ENCODE data around the gene KRT76.
"Not testable (repeated sequence)": the region's sequence is repeated elsewhere in the genome, so short reads cannot be mapped to it uniquely, and the experiment has no call there.

The KRT76 gene

DNA sequence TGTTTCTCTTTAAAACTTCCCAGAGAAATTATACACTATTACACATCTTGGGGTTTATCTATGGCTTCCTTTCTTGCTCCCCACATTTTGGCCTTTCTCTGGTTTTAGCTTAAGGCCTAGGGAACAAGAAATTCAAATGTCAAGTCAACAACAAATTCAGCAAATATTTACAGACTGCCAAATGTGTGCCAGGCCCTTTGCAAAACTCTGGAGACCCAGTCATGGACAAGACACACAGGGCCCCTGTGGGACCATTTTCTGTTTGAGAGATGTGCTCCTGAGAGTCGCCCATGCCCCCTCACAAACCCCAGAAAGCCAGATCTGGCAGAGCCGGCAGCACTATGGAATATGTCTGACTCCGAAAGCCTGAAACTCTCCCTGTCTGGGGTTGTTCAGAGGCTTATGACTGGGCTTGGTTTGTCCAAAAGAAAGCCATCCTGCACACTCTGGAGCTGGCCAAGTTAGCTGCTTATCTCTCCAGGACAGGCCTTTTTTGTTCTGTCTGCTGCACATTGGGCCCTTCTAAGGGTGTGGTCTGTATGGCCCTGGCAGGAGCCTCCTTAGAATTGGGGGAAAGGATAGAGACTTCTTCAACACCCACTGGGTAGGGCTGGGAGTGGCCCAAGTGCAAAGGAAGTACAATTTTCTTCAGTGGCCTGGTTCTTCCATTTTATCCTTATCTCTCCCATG, 19.8 kb upstream of the KRT76 start:
- DNase-seq: no peak

DNA sequence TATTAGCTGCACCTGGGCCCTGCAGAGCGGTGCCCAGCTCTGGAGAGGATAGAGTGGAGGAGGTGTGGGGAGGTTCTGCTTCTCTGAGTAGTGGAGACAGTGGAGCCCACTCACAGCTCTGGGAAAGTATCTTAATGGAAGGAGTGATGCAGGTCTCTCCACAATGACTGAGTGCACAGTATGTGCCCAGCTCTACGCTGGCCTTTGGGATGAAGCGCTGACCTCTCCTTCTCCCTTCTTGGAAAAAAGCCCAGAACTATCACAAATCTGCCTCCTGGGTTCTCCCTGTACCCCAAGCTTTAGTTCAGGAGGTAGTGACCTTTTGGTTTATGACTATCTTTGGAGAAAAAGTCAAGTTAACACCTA, 19.3 kb upstream of the KRT76 start:
- DNase-seq: no peak

DNA sequence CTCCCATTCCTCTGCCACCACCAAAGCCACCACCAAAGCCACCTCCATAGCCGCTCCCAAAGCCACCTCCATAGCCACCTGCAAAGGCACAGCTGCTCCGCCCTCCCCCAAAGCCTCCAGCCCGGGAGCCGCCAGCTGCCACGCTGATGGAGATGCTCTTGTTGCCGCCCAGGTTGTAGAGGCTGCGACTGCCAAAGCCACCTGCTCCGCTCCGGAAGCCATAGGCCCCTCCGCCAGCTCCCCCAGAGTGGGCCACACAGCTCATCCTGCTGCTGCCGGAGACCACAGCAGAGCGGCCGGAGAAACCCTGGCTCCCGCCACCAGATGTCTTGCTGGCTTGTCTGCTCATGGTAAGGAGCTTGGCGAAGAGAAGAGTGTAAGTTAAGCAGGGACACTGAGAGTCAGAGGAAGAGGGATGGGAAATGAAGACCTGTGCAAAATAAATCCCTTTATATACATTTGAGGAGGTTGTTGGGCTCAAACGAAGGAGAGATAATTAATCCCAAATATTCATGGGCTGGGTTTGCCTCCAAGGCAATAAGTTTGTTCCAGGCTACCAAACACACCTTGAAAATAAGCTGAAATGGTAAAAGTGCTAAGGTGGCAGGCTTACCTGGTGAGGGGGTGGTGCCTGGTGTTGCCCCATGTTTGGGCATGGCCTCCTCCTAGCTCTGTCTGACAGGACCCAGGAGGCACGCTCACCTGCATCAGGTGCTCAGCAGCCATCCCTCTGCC, 18.7 kb upstream of the KRT76 start, which contains the start of gene KRT3:
Gene KRT3, minus strand, starts transcription at position 424 of the 735 bp plus-strand sequence. Its CDS starts 75 bp downstream, at position 349.
- no peak for DNase-seq

DNA sequence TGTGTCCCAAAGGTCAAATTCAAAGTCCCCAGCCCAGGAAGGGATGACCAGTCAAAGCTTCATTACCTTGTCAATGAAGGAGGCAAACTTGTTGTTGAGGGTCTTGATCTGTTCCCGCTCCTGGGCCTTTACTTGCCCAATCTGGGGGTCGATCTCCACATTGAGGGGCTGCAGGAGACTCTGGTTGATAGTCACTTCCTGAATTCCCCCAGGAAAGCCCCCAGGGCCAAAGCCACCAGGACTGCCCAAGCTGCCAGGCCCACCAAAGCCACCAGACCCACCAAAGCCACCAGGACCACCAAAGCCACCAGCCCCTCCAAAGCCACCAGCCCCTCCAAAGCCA, 18.2 kb upstream of the KRT76 start:
- DNase-seq: not testable (repeated sequence)

DNA sequence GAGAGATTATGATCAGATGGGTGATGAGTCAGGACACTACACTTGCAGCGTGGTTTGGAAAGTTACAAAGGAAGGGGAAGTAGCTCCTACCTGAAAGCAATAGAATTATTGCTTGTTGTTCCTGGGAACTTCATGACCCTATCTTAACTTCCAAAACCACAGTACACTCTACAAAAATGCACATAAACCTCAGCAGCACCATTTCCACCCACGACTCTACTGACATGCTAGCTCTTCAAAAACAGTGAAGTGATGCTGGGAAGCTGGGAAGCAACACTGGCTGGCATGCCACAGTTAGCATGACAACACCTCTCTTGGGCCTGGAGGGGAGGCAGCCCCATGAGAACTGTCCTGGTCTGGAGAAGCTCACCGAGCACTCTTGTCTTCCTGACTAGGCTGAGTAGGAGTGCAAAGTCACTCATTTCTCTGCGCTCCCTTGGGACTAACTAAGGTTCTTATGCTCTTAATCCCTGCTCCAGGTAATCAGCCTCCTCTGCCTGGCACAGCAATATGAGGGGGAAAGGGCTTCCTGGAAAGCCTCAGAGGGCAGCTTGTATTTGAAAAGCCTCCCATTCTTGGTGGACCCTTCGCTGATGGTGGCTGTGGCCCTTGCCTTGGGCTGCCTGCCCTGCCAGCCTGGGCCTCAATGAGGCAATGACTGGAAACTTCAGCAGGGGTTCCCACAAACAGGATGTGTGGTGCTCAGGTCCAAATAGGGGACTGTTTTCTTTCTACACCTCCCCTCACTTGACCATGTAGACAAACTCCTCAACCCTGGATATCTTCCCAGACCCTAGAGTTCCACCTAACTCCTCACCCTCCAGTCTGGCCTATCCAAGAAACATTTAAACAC, 17.6 kb upstream of the KRT76 start:
- no peak for DNase-seq

DNA sequence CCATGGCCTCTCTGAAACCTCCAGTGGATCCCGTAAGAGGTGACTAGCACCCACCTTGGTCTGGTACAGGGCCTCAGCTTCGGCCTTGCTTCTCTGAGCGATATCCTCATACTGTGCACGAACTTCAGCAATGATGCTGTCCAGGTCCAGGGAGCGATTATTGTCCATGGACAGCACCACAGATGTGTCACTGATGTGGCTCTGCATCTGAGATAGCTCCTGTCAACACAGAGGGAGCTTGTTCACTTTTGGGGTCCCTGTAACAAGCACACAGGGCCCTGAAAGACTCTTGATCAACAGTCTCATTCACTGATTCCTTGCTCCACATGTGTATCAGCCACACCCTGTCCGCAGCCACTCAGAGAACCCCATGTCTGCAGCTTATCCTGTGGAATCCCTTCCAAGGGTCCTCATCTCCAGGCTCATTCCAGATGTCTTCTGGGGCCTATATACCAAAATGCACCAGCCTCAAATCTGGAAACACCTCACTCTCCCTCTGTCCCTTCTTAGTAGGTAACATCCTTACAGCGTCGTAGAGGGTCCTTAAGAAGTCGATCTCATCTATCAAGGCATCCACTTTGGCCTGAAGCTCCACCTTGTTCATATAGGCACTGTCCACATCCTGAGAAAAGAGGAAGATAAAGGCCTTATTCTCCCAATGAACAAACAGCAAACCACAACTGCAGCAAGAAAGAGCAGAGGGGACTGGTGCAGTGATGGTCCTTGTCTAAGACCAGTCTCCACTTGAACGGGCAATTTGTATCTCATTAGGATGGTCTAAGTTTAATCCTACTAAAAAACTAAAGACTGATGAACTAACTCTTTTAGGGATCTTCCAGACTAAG, 15.3 kb upstream of the KRT76 start:
- no peak for DNase-seq

DNA sequence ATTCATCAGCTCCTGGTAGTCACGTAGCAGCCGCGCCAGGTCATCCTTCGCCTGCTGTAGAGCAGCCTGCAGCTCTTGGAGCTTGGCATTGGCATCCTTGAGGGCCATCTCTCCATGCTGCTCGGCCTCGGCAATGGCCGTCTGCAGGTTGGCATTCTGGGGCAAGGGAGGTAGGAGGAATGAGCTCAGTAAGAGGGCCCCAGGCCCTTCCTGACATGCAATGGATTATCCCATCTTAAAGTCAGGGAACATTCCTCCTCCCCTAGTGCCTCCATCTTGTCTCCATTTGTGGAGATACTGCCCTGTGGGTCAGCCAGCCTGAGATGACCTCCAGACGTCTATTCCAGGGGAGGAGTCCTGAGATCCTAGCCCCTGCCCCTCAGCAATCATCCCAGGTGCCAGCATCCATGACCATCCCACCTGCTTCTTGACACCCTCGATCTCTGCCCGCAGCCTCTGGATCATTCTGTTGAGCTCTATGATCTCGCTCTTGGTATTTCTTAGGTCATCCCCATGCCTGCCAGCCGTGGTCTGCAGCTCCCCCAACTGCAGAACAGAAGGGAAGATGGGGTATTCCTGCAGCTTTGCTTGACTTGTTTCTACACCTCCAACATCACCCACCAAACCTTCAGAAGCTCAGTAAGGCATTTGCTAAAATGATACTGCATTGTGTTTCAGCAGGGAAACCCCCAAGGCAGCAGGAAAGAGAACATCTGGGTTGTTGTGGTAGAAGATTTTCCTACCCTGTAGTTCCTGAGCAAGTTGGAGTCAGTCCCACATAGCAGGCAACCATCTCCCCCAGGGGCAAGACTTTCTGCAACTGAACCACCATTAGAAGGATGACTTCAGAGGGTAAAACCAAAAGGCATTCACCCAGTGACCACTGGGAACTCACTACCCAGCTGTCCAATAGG, 14.4 kb upstream of the KRT76 start:
- DNase-seq: no peak

DNA sequence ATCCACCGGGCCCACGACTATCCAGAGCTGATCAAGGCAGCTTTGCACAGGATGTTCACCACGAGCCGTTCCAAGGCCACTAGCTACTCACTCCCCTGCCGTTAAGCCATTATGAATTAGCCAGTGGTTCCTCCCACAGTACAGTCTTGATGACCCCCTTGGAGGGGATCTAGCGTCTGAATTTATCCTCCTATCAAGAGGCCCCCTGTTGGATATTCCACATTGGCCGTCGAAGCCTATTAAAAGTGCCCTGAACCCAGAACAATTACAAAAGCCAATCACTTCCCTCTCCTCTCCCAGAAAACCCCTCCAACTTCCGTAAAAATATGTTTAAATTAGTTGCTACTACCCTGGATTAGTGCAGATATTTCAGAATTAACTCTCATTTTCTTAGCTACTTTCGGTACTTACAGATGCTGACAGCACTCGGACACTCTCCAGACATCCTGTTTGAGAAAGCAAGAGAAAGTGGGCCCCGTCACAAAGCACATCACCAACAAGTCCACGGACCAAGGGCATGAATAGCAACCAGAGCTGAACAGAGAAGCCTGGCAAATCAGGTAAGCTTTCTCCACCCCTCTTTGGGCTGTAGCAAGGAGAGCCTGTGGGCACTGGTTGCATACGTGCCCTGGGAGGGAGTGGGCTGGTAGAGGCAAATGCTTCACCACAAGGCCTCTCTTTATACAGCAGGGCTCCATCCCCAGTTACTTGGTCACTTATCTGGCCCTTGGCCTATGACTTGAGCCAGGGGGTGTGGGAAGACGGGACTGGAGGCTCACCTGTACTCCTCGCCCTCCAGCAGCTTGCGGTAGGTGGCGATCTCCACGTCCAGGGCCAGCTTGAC, 13.5 kb upstream of the KRT76 start:
- DNase-seq: no peak

DNA sequence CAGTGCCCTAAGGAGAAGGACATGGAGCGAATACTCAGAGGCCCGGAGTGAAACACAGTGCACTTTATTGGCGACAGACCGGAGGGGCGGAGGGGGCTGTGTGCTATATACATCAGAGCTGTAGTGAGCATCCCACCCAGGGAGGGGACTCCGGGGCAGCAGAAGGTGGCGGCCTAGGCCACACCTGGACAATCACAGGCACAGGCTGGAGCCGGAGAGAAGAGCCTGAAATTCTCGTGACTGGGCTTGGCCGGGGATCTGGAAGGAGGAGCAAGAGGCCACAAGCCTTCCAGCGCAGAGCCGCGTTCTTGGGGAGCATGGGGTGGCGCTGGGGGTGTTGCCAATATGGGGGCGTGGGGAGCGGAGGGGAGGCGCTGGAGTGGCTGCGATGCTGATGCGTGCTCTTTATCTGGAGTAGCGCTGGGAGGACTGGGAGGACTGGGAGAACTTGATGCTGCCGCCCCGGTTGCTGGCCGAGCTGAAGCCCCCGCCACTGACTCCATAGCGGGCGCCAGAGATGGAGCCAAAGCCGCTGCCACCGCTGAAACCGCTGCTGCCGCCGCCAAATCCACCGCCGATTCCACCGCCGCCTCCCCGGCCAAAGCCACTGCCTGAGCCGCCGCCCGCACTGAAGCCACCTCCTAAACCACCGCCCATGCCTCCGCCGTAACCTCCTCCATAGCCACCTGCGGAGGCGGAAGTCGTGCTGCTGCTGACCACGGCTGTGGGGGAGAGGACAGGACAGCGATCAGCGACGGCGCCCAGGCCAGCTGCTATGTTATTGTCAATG, 12.7 kb upstream of the KRT76 start:
- DNase-seq: no peak

DNA sequence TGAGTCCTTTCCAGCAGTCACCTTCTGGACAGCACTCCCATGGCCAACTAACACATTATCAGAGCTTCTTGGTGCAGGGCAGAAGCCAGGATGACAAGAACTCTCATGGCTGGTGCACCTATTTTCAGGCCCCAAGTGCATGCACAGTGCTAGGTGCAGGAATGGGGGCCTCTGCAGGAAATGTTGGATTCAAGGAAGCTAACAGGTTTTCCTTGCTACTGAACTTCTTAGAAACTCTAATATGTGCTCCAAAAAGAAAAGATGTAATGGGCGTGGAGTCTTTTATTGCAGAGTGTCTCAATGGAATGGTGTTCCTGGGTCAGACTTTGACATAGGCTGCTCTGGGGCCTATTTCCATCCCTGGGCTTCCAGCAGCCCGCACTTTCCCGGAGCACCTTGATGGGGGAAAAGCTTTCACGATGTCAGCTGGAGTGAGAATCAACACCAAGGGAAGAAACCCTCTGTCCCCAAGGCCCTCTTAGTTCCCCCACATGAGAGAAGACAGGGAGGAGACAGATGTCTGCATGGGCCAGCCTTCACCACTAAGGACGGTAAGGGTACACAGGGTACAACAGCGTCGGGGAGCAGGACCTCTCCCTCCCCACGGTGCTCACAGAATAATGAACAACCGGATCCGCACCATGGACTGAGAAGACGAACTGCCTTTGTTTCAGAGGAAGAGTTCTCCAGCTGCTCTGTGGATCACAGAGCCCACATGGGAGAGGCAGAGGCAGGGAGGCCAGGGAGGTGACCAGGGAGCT, 11.9 kb upstream of the KRT76 start:
- DNase-seq: no peak

DNA sequence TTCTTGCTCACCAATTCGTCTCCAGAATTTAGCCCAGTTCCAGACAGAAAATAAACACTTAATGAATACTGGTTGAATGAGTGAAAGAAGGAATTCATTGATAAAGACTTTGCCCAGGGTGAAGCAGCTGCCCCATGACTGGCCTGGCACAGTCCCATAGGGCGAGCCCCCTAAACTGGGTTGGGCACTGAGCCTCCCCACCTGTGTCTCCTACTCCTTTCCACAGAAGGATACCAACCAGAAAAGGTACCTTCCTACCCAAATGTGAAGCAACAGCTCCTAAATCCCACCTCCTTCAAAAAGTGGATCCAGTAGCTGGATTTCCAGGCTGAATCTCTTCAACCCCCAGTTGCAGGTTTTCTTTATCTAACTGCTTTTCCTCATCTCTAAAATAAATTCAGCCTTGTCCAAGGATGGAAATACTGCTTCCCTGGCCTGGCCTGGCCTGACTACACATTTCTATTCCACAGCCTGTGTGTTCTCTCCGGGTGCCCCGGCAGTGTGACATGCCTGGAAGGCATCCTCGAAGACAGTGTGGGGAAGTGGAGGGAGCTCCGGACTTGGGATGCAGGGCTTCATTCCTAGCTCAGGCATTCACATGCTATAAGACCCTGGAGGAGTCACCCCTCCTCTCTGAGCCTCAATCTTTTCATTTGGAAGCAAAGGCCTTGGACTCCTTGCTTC, 11.2 kb upstream of the KRT76 start:
- no peak for DNase-seq

DNA sequence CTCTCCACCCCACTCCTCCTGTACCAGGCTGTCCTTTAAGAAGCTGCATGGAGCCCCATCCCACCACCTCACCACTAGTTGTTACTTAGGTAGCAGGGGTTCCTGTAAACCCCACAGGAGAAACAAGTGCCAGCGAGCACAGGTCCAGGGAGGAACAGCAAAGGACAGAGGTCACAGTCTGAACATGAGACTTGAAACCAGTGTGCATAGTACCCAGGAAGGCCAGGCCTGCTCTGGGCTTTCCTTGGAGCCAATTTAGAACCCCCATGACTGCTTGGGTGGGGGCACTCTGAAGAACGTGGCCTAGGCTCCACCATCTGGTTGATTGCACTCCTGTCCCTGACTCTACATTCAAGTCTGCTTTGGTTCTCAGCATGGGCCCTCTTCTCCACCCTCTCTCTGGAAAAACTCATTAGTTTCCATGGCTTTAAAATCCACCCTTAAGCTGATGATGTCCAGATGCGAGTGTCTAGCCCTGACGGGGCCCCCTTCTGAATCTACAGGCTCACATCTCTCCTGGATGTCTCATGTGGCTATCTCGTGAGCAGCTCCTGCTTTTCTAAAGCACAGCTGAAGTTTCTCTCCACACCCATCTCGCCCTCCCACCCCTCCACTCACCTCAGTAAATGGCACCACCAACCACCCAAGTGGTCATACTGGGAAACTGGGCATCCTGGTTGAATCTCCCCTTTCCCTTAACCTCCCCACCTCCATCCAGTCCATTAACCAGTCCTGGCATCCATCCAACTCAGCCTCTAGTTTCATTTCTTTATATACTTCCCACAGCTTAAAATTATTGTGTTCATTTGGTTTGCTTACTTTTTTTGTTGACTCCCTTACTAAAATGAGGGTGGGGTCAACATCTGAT, 10.4 kb upstream of the KRT76 start:
- DNase-seq: no peak

DNA sequence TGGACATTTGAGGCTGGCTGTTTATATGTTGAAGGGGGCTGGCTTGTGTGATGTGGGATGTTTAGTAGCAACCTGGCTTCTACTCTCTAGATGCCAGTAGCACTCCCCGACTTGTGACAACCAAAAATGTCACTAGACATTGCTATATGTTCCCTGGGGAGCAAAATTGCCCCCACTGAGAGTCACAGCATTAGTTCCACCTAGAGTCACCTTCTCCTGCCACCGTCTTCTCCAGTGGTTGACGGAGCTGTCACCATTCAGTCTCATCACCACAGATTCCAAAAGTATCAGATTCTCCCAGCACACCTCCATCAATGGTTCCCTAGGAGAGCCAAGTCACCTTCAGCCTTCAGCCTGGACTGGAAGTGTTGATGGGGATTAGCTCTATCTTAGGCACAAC, 7.8 kb upstream of the KRT76 start:
- no peak for DNase-seq

DNA sequence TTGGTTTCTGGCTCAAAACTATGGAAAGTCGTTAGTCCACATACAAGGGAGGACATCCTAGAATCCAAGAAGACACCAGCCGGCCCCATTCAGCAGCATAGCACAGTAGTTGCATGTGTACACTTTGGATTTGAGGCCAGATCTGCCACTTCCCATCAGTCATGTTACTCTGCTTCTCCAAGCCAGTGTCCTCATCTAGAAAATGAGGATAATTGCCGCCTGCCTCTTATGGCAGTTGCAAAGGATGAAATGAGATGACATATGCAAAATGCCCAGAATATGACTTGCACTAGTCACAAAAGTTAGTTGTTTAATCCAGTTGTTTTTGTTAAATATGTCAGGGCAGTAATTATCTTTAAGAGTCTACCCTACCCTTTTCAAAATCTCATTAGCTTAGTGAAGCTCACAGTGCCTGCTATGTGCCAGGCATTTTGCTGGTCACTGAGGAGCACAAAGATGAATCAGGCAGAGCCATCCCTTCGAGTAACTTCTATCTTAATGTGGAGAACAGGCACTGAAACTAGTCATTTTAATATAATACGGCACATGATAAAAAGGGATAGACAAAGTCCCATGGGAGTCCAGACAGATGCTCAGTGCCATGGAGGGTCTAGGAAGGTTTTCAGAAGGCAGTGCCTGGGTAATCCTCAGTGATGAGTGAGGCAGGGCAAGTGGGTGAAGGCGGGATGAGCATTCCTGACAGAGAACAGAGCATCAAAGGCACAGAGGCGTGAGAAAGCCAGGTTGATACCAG, 6.6 kb upstream of the KRT76 start:
- no peak for DNase-seq

DNA sequence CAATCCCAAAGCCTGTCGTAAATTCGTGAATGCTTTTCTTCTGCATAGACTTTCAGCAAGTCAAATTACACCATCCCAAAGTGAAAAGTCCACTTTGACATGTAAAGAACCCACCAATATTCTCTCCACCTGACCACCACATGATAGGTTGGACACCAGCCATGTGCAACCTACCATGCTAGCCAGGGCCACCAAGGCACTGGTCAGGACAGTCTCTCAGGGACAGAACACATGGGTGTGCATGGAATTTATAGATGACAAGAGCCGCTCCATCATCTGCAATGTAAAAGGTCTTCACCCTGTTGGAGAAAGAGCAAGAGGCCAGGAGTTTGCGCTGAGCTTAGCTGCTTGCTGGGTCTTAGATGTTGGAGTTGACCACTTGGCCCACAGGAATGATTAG, 5.4 kb upstream of the KRT76 start:
- no peak for DNase-seq

DNA sequence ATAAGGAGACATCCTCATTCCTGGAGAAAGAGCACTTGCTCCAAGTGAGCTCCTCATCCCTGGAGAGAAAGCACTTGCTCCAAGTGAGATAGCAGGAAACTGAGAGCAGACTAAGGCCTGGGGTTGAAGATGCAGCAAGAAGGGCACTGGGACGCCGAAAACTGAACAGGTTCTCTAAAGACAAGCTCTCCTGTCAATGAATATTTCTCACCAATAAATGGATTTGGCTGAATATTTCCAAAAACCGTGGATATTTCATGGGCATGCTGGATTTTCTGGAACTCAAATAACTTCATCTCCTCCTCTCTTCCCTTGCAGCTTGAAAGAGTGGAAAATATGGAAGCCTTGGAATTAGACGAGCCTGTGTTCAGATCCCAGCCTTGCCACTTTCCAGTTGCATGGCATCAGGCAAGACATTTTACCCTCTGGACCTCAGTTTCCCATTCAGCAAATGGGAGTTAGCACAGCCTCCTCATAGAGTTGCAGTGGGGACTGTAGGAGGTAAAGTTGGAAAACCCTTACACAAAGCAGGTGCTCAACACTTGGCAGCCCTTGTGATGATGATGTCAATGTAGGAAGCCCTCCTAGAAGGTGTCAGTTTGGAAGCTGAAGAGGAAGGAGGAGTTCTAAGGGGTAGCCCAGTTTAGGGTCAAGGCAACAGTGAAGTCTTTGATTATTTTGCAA, 4.4 kb upstream of the KRT76 start:
- DNase-seq: no peak

All from NCI-H1092 treated with DMSO at 0.1 percent for 48 hours (cell line).